HG03108 (cell line): ENCODE results near the gene NUDT4.
"Not testable (repeated sequence)": the region's sequence is repeated elsewhere in the genome, so short reads cannot be mapped to it uniquely, and the experiment has no call there.

Experiments used
- ATAC-seq: cut with Tn5 transposase; IDR thresholded peaks from one replicate; pipeline ENCODE4 v1.9.1; 2021; ENCODE audit warnings: moderate library complexity; ENCODE audit not compliant: unreplicated experiment

The NUDT4 gene

DNA sequence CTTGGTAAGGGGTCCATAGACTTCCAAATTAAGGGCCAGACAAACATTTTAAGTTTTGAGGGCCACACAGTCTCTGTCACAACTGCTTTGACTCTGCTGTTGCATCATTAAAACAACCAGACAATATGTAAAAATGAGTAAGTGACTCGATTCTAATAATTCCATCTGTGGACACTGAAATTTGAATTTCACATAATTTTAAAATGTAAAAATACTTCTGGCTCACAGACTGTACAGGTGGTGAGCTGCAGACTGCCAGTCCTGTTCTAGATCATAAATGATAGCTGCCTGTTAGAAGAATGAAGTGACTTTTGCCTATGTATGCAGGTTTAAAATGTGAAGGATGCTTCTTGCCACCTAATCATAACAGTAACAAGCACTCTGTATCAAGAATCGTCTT is 15.7 kb downstream of the NUDT4 start:
- ATAC-seq = no peak

DNA sequence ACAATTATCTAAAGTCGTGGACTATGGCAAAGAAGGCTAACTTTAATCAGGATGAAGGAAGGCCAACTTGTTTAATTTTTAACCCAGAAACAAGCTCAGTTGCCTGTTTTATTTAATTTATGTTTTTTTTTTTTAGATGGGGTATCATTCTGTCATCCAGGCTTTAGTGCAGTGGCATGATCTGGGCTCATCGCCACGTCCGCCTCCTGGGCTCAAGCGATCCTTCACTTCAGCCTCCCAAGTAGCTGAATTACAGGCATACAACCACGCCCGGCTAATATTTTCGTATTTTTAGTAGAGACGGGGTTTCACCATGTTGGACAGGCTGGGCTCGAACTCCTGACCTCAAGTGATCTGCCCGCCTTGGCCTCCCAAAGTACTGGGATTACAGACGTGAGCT is 19.7 kb downstream of the NUDT4 start:
- ATAC-seq = no peak

DNA sequence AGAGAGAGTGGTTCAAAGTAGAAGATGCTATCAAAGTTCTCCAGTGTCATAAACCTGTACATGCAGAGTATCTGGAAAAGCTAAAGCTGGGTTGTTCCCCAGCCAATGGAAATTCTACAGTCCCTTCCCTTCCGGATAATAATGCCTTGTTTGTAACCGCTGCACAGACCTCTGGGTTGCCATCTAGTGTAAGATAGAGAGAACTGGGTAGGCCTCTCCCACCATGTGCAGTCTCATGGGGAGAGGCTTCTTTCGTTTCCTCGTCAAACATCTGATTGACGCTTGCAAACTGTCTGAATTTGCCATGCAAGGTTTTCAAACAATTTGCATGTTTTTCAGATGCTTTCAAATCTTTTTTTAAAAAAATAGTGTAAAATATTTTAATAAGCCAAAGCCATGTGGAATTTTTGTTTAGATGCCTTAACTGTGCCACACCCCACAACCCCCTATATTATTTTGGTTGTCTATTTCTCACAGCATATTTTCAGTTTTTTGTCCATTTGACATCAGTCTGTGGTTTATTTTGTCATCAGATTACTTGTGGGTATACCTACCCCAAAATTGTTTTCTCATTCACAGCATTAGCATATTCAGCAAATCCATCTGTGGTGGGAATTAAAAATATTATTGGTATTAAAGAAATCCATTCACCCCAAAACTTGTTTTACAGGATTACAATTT is 21.6 kb downstream of the NUDT4 start:
- ATAC-seq = peak; percentile 76

DNA sequence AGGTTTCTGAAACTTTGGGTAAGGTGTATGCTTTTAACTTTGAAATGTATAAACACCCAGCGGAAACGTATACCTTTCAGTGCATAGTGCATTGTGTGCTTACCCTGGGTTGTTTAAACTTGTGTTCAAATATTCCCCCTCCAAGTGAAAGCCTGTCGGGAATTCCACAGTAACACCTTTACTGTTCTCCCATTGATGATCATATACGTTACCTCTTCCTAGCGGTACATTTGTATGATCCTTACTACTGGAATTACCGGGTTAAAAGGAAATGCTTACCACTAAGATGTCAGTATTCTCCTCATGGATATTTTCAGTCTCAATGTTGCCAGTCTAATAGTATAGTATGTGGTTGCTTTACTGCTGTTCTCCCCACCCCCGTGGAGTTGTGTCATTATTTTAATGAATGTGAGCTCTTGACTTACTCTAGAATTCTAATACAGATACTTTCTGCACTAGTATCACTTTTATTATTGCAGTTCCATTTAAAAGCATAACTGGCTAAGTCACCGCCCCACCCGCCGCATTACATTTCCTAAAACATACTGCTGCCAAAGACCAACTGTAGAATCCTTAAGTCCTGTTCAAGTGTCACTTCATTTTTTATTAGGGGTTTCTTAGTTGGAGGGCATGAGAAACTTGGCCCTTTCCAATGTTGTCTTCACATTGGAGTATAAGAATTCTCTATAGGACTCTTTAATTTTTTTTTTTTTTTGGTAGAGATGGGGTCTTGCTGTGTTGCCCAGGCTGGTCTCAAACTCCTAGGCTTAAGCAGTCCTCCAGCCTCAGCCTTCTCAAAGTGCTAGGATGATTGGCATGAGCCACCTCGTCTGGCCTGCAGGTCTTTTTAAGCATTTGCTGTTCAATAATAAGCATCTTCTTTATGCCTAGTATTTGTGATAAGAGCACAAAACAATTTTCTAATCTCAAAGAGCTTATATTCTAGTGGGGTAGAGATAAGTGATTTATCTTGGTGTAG is 24.9 kb downstream of the NUDT4 start:
- no peak for ATAC-seq

DNA sequence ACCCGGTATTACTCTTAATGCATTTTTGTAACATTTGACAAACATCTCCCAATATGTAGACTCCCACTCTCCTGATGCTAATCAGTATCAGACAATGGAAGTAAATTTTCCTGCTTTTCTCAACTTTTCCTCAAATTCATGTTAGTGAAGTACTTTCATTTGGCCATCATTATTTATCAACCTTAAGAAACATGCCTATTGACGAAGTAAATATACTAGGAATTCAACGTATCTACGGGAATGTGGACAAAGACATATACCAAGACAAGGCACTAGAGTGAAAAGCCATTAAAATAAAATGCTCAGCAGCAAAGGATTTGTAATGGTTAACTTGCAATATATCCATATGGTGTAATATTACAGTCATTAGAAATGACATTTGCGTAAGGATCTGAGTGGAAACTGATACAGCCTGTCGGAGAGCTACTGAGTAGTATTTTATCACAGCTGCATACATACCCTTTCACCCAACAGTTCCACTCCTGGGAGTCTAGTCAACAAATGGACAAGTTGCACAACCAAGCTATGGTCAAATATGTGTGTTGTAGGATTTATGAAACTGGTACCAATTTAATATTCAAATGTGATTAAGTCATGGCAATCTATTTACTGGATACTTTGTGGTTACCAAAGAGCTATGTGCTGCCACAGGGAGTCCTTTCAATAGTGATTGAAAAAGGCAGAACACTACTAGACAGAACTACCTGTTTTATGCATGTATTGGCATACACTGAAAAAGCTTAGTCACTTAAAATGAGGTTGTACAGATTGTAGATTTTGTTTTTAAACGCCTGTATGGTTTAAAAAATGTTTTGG is 26.5 kb downstream of the NUDT4 start:
- no peak for ATAC-seq

DNA sequence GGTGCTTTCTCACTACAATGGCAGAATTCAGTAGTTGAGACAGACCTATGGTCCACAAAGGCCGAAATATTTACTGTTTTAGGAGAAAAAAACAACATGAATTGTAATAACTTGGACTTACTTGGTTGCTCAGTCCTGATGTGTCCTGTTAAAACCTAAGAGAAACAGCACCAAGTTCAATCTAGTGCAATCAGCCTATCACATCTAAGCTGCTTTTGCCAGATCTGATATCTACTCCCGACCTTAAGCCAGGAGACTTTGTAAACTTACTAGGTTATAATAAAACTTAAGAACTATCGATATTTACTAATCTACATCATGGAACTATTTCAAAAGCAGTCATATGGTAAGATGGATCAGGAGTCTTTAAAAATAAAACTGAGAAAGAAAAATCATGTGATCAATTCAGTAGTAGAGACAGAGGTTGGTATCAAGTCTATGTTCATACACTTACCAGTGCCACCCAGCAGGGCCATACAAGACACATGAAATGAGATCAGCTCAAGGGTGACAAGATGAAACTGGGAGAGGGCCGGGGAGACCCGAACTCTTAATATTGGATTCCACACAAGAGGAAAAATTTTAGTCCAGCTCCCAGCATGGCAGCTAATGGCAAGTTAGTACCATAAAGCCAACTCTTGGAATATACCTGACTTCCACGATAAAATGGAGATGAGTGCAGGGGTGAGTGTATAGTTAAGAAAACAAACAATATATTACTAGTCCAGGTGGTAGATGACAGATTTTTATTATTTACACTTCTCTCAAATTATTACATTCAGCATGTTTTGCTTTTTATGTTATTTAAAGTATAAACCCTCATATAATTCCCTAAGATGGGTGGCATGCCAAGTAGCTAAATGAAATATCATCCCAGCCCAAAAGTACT is 27.5 kb downstream of the NUDT4 start:
- no peak for ATAC-seq

DNA sequence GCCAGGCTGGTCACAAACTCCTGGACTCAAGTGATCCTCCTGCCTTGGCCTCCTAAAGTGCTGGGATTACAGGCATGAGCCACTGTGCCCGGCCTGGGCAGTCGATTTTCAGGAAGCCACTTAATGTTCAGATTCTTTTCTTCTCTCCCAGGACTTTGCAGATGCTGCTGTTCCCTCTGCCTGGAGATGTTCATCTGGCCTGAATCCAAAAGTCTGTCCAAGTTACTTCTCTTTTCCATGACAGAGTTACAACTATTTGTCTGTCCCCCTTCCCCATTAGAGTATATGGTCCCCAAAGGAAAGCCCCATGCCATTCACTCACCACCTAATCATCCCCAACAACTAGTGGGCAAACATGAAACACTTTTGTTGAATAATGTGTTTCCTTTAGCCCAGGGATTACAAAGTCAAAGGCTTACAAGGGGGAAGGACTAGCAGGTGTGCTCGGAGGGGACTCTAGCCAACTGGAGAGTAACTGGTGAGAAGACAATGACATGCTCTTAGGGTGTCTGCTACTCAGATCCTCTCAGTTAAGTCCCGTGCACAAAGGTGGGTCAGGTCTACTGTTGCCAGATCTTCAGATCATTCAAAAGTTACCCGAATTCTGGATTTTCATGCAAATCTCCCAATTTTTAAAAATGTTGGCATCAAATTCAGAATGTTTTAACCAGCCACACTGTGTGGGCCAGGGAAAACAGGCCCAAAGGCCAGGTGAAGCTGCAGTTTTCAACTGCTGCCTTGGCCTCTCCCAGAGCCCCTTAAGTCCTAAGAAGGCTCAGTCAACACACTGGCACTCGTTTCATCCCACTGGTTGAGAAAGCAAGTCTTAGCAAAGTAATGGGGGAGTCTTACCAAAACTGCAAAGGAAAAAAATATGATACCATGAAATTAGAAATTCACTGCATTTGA is 29.6 kb downstream of the NUDT4 start:
- ATAC-seq = no peak

DNA sequence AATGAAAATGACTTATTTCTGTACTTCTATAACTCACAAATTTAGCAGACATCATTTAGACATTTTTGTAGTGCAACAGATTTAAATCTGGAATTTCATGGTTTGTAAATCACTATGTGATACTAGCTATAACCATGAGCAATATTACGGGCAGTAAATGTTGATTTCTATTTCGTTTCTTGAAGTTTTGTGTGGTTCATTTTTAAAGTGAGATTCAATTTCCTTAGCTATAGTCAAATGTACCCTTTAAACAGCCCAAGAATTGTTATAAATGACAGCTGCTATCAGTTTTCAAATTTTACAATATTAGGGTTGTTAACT is 30.2 kb downstream of the NUDT4 start:
- no peak for ATAC-seq

DNA sequence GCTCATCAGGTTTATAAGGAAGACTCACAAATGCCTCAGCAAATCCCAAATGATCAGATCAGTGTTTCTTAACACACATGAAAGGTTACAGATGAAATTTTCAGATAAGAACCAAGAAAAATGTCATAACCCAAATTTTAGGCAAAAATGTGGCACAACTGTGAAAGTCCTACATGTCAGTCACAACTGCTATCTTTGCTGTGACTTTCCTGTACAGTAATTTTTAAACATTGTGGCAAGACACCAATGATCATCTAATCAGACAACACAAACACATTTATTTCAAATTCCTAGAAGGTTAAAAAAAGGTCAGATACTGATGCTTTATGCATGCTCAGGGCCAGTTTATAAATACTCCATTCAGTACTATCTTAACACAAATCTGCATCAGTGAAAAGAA is 31.1 kb downstream of the NUDT4 start:
- ATAC-seq = no peak

DNA sequence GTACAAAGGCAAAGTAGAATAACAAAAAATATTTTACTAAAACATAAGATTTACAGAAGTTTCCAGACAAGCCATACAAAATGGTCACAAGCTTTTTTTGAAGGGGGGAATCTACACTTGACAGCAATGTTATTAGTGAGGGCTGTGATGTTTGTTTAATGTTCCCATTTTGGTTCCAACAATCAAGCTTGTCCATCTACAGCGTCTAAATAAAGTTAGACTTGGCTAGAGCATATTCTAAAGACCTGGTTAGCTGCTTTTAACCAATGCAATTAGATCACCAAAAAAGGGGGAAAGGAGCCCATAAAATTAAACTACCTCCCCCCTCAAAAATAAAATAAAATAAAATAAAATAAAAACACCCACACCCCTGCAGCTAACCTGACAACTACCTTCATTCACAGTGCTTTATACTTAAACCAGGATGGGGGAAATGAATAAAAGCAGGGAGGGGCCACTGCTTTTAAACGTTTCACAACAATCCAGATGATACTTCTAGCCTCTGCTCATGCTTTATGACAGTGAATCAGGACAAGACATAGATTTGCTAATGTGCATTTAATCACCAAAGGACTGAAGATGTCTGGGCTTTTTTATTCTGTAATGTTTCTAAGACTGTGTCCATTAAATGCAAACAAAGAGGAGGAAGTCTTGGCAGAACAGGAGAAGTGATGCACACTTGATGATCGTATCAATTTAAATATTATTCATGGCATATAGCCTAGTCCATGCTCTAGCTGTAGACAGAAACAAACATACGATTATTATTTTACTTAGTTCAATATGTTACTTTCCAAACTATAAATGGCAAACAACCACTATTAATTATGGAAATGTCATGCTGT is 31.8 kb downstream of the NUDT4 start:
- not testable (repeated sequence) for ATAC-seq

DNA sequence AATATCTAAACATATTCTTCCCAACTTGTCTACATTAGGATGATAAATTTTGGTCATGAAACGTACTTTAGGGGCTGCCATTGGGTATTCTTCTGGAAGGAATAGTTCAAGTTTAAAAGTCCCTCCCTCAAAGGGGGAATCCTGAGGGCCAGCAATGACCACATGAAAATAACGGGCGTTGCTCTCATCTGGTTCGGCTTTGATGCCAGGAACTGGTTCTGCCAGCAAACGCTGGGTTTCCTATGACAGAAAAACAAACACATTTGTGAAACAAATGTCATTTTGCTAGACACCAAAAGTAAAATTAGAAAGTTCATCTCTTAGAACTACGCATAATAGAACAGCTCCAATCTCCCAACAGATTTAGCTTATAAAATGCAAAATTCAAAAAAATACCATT is 33.3 kb downstream of the NUDT4 start:
- ATAC-seq = not testable (repeated sequence)

DNA sequence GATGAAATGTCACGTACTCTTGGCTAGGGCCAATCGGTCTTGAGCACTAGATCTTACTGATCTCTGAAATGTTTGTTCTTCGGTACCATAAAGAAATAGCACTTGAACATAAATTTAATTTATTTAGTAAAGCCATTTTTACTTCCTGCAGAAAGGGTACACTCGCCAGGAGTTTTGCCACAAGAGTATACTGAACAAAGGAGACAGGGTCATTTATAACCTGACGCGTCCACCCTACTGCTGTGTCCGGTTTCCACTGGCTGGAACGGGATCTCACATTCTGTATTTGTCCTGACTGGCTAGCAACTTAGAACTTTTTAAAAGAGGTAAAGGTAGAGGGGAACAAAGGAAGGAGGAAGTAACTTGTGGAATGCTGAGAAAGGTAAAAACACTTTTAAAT is 34.7 kb downstream of the NUDT4 start:
- not testable (repeated sequence) for ATAC-seq

DNA sequence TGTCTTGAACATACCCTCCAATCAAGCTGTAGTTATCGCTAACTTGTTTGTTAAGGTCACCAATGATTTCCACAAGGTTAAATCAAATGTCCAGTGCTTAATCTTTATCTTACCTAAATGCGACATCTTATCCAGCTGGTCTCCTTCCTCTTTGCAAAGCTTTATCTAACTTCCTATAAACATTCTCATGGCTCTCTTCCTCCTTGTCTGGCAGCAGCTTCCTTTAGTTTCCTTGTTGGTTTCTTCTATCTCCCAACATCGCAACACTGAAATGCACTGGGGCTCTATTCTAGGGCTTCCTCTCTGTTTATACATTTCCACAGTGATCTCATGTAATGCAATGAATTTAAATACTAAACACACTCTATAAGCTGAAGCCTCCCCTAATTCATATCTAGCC is 35.3 kb downstream of the NUDT4 start:
- ATAC-seq = no peak

DNA sequence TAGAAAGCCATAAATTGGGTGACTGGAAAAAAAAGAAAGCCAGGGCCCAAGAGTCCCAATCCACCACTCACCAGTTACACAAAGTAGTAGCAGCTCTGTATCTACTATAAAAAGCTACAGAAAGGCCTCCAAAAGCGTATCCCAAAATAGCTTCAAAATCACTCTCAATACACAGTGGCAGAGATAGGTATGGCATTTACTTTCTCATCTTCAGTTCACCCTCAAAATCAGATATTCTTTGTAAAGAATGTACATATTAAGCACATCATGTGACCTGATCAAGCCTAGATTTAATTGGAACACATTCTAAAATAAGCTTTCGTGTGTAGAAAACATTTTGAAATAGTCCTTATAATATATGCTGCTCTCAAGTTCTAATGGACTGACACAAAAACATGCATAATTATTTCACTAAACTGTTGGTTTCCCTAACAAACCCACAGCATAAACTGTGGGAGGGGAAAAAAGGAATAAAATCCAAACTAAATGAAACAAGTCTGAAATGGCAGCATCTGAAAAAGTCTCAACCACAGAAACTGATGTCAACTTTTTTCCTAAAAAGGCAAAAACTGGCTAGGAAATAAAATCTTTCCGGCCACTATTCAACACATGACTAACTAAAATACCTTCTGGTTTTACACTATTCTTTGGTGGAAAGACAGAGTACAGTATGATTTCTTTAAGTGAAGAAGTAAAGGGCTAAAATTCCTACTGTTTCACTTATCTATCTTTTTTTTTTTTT is 38.2 kb downstream of the NUDT4 start:
- no peak for ATAC-seq

DNA sequence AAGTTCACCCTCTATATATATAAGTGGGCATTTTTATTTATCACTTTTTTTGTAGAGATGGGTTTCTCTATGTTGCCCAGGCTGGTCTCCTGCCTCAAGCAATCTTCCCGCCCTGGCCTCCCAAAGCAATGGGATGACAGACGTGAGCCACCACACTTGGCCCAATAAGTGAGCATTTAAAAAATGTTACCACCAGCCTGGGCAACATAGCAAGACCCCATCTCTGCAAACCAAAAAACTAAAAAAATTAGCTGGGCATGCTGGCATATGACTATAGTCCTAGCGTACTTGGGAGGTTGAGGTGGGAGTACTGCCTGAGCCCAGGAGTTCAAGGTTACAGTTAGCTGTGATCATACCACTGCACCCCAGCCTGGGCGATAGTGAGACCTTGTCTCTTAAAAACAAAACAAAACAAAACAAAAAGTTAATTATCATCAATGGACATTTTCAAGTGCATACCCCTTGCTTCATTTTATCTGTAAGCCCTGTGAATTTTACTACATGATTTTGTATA is 40.3 kb downstream of the NUDT4 start:
- no peak for ATAC-seq

DNA sequence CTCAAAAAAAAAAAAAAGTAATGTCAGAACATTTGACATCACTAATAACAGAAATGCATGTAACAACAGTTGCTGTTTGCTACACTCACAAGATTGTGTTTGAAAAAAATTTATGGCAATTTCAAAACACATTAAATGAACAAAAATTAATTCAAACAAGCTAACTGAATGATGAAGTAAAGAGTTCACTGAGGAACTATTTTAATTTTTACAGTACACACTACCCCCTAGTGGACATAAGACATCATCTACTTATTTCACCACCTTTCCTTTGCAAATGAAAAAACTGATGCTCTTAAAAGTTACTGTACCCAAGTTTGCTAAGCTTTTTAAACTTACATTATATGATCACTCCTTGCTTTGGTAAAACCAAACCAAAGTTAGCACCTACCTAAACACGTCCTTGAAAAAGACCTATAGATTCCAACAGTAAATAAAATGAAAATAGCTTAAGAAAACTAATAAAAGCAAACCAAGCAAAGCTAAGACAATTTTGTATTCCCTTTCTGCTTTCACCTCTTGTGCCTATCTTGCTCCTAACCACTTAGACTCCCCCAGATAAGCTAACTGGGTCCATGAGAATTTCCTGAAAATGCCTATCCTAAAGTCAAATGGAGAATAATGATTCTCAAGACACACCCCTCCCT is 41.8 kb downstream of the NUDT4 start:
- ATAC-seq = no peak

DNA sequence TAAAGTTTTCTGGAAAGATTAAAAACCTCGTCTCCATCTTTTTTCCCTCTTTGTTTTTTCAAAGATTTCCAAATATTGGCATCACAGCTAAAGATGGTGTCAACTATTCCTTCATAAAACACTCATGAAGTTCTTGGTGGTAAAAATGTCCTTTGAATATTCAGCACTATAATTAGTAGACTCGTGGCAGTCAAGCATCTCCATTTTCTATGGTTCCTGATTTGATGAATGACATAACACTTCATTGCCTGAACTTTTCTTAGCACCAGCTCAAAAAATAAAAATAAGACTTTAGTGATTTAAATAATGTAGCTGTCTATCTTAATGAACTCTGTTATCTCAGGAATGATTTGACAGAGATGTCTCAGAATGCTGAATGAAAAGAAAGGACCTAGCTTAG is 44.3 kb downstream of the NUDT4 start:
- no peak for ATAC-seq
